Lower leg skin (tissue), 3 donors: ENCODE data around the gene HIP1.
"Not testable (repeated sequence)": the region's sequence is repeated elsewhere in the genome, so short reads cannot be mapped to it uniquely, and the experiment has no call there.

ENCODE experiments used
- CTCF ChIP-seq, 3 donors: fragments of 450-650 bp; IDR thresholded peaks; one replicate each; pipeline ENCODE4 v1.5.1; 2016; ENCODE audit warnings: antibody characterized with exemption in 3 of 3, mild to moderate bottlenecking in 3 of 3, moderate library complexity in 2 of 3
- POLR2A ChIP-seq, 2 donors: fragments of 450-650 bp; IDR thresholded peaks; one replicate each; pipeline ENCODE4 v1.6.1; 2016 to 2017; ENCODE audit warnings: antibody characterized with exemption in 2 of 2, mild to moderate bottlenecking in 1 of 2, moderate library complexity in 1 of 2

- TF ChIP-seq CTCF, POLR2A (IDR thresholded peaks at IDR 0.05): not testable (repeated sequence)
These were observed 246.7 kb downstream of the HIP1 start, which contains the start of gene SPDYE5 for GRCh38 chr7:75492020-75492419.
